AG09309 (cell line): ENCODE measurements around the gene NDUFB2.
"Not testable (repeated sequence)": the region's sequence is repeated elsewhere in the genome, so short reads cannot be mapped to it uniquely, and the experiment has no call there.

Source experiments
- DNase-seq: peaks from one replicate; pipeline ENCODE4 v3.0.0-alpha.2; 2010; ENCODE audit warnings: low read depth
- H3K4me3 ChIP-seq: 2 replicates; pipeline ENCODE4 v1.5.1; 2011; ENCODE audit warnings: mild to moderate bottlenecking, low read depth, low read length, moderate library complexity; ENCODE audit not compliant: control insufficient read depth
- CTCF ChIP-seq: IDR thresholded peaks from 2 replicates; pipeline ENCODE4 v1.5.1; 2011; ENCODE audit warnings: mild to moderate bottlenecking, low read depth, low read length, inconsistent platforms; ENCODE audit not compliant: insufficient read depth, control insufficient read depth; ENCODE audit errors: missing control alignments

NDUFB2 gene

GRCh38 chr7:140667476-140667875 lies 29.0 kb upstream of the NDUFB2 start:
- TF ChIP-seq CTCF: no peak
- no peak for DNase-seq
- H3K4me3 ChIP-seq: no peak overlapping the region

GRCh38 chr7:140668641-140669040 lies 27.9 kb upstream of the NDUFB2 start:
- no peak for TF ChIP-seq CTCF
- DNase-seq: no peak
- H3K4me3 ChIP-seq: no peak overlapping the region

- H3K4me3 ChIP-seq: no peak overlapping the region
- no peak for TF ChIP-seq CTCF
- DNase-seq: no peak
Observed at GRCh38 chr7:140669352-140669751, 27.2 kb upstream of the NDUFB2 start.

- DNase-seq, H3K4me3 ChIP-seq: not testable (repeated sequence)
Observed at GRCh38 chr7:140669862-140670261, 26.6 kb upstream of the NDUFB2 start.

- TF ChIP-seq CTCF: no peak
- DNase-seq: no peak
- H3K4me3 ChIP-seq: no peak overlapping the region
Observed at GRCh38 chr7:140670343-140670935, 26.1 kb upstream of the NDUFB2 start.

- no peak overlapping the region for H3K4me3 ChIP-seq
- no peak for TF ChIP-seq CTCF
- no peak for DNase-seq
Observed at GRCh38 chr7:140671966-140672365, 24.5 kb upstream of the NDUFB2 start.

- H3K4me3 ChIP-seq: peak within 1 kb of the TSS; percentile 53
- DNase-seq: no peak
- TF ChIP-seq CTCF: no peak
Observed at GRCh38 chr7:140672382-140673062, 24.0 kb upstream of the NDUFB2 start, which contains the start of gene ADCK2. ADCK2 (plus strand) TSS chr7:140672945; CDS start chr7:140673331, 386 bp downstream.
